Stimulated activated CD4-positive, alpha-beta T cell treated with anti-CD3 and anti-CD28 coated beads, TNF-alpha, amount 100 ng/mL, for 1 hour (primary cell): ENCODE results near the gene MAPK14.
"Not testable (repeated sequence)": the region's sequence is repeated elsewhere in the genome, so short reads cannot be mapped to it uniquely, and the experiment has no call there.

ENCODE experiments used
- DNase-seq, 3 donors: peaks; one replicate each; pipeline ENCODE4 v3.0.0-alpha.2; 2020; ENCODE audit warnings: low read depth in 3 of 3, low spot score in 1 of 3

MAPK14 gene

GRCh38 chr6:36068586-36068985 lies 41.0 kb downstream of the MAPK14 start:
- DNase-seq, result no peak

GRCh38 chr6:36069573-36069972 lies 42.0 kb downstream of the MAPK14 start:
- no peak for DNase-seq

- no peak for DNase-seq
Observed at GRCh38 chr6:36070252-36070651, 42.6 kb downstream of the MAPK14 start.

GRCh38 chr6:36071281-36071680 lies 43.7 kb downstream of the MAPK14 start:
- no peak for DNase-seq

GRCh38 chr6:36071714-36072113 lies 44.1 kb downstream of the MAPK14 start:
- DNase-seq, result no peak

- DNase-seq, result no peak
Observed at GRCh38 chr6:36072681-36073080, 45.1 kb downstream of the MAPK14 start.

GRCh38 chr6:36073587-36073986 lies 46.0 kb downstream of the MAPK14 start:
- DNase-seq, result no peak

- DNase-seq, result no peak
Observed at GRCh38 chr6:36075656-36076055, 48.0 kb downstream of the MAPK14 start.

- DNase-seq, result no peak
Observed at GRCh38 chr6:36076178-36077063, 48.8 kb downstream of the MAPK14 start.

GRCh38 chr6:36078159-36078558 lies 50.6 kb downstream of the MAPK14 start:
- no peak for DNase-seq

- DNase-seq, result no peak
Observed at GRCh38 chr6:36079601-36080000, 52.0 kb downstream of the MAPK14 start.

- no peak for DNase-seq
Observed at GRCh38 chr6:36082318-36082717, 54.7 kb downstream of the MAPK14 start.

- DNase-seq, result no peak
Observed at GRCh38 chr6:36083446-36083845, 55.8 kb downstream of the MAPK14 start.

- not testable (repeated sequence) for DNase-seq
Observed at GRCh38 chr6:36088204-36088603, 60.6 kb downstream of the MAPK14 start.

- no peak for DNase-seq
Observed at GRCh38 chr6:36089048-36089447, 61.4 kb downstream of the MAPK14 start.

GRCh38 chr6:36094238-36094637 lies 66.6 kb downstream of the MAPK14 start:
- DNase-seq, result no peak

- DNase-seq, result peak; percentile 57 to 77 (median 64)
Observed at GRCh38 chr6:36094753-36095496, 67.3 kb downstream of the MAPK14 start.

- no peak for DNase-seq
Observed at GRCh38 chr6:36095497-36096391, 68.1 kb downstream of the MAPK14 start.

- DNase-seq, result no peak
Observed at GRCh38 chr6:36098253-36098919, 70.8 kb downstream of the MAPK14 start.

- DNase-seq, result no peak
Observed at GRCh38 chr6:36098920-36099647, 71.5 kb downstream of the MAPK14 start.
